SKM-1 treated with dmso at 0.1 percent for 144 hours (cell line): ENCODE results near the gene NDUFV1.
A peak's percentile ranks its signal among the peaks of the same experiment; 100 is the strongest.

ENCODE experiments used
- DNase-seq: peaks from one replicate; lab custom pipeline; 2025; ENCODE audit not compliant: unreplicated experiment; lab: John Stamatoyannopoulos, UW

NDUFV1 gene

GRCh38 chr11:67626970-67627369 lies 20.2 kb downstream of the NDUFV1 start:
- no peak for DNase-seq

GRCh38 chr11:67627441-67627811 lies 20.7 kb downstream of the NDUFV1 start:
- no peak for DNase-seq

- DNase-seq: no peak
Measured at GRCh38 chr11:67627812-67628624, 21.3 kb downstream of the NDUFV1 start.

GRCh38 chr11:67628710-67629385 lies 22.1 kb downstream of the NDUFV1 start:
- DNase-seq: no peak

GRCh38 chr11:67629386-67630227 lies 22.9 kb downstream of the NDUFV1 start, which contains the start of gene NUDT8:
Gene NUDT8 (minus strand): TSS chr11:67629937. CDS start chr11:67629911, 26 bp downstream.
- DNase-seq: peak; percentile 81

- peak; percentile 96 for DNase-seq
Measured at GRCh38 chr11:67630228-67630942, 23.6 kb downstream of the NDUFV1 start.

GRCh38 chr11:67630943-67631331 lies 24.2 kb downstream of the NDUFV1 start:
- no peak for DNase-seq

- no peak for DNase-seq
Measured at GRCh38 chr11:67631411-67631810, 24.7 kb downstream of the NDUFV1 start.

GRCh38 chr11:67631853-67632174 lies 25.1 kb downstream of the NDUFV1 start:
- DNase-seq: no peak

- DNase-seq: no peak
Measured at GRCh38 chr11:67632175-67632981, 25.6 kb downstream of the NDUFV1 start.

- DNase-seq: no peak
Measured at GRCh38 chr11:67632982-67633755, 26.4 kb downstream of the NDUFV1 start.

- DNase-seq: no peak
Measured at GRCh38 chr11:67633758-67634365, 27.1 kb downstream of the NDUFV1 start.

- DNase-seq: no peak
Measured at GRCh38 chr11:67634366-67635230, 27.9 kb downstream of the NDUFV1 start.

GRCh38 chr11:67635231-67635521 lies 28.4 kb downstream of the NDUFV1 start:
- no peak for DNase-seq

- DNase-seq: no peak
Measured at GRCh38 chr11:67636962-67637361, 30.2 kb downstream of the NDUFV1 start.

GRCh38 chr11:67637441-67637840 lies 30.7 kb downstream of the NDUFV1 start:
- DNase-seq: peak; percentile 13

GRCh38 chr11:67638535-67639437 lies 32.0 kb downstream of the NDUFV1 start:
- no peak for DNase-seq
